ENCODE data around the gene NRAS. TPM values are rescaled to one million over a fixed set of nuclear protein-coding genes. Genes with fewer than 3 reads are reported as not detected.

The NRAS gene
- total RNA-seq, 1 experiment from 2014 or later = 53.5 TPM

- no peak for TF ChIP-seq ELF4 (CRISPR knock-in tag; IDR thresholded peaks at IDR 0.05; ENCODE audit: low read depth)
Measured at GRCh38 chr1:114712977-114713376, 3.6 kb downstream of the NRAS start (continued).

GRCh38 chr1:114710360-114710759 lies 6.2 kb downstream of the NRAS start:
- ChIA-PET CTCF (interaction anchor here (1.6 kb wide), 1 partner anchor 364 kb away, joined by 3 read pairs; no protein-coding TSS in a partner anchor), POLR2A (no interaction called here)
- H3K9me3 Mint-ChIP-seq = no peaks in the 10 kb centered on the region
- no peaks in the 10 kb centered on the region for H3K4me1 Mint-ChIP-seq
- H3K36me3 Mint-ChIP-seq = peaks cover 52% of the 10 kb centered on the region
- DNase-seq (ENCODE audit: low spot score) = no peak
- ATAC-seq = no peak
- no peak overlapping the region for H3K27ac Mint-ChIP-seq
- H3K27me3 Mint-ChIP-seq (ENCODE audit: low read depth) = no peaks in the 10 kb centered on the region
- H3K4me3 Mint-ChIP-seq = no peak overlapping the region
- no peak for TF ChIP-seq ELF4 (CRISPR knock-in tag; IDR thresholded peaks at IDR 0.05; ENCODE audit: low read depth)
- TF ChIP-seq NFYB (CRISPR knock-in tag; conservative IDR thresholded peaks at IDR 0.05; ENCODE audit: low read depth) = no peak
- TF ChIP-seq ESRRA (CRISPR knock-in tag; IDR thresholded peaks at IDR 0.05; ENCODE audit: borderline replicate concordance) = no peak
- TF ChIP-seq ZMAT4 (CRISPR knock-in tag; IDR thresholded peaks at IDR 0.05) = no peak
- TF ChIP-seq SMAD4 (CRISPR knock-in tag; IDR thresholded peaks at IDR 0.05) = no peak
- no peak for TF ChIP-seq E2F4 (CRISPR knock-in tag; IDR thresholded peaks at IDR 0.05; ENCODE audit: borderline replicate concordance, low read depth)
- TF ChIP-seq SOX15 (CRISPR knock-in tag; IDR thresholded peaks at IDR 0.05) = no peak

GRCh38 chr1:114707604-114708003 lies 9.0 kb downstream of the NRAS start:
- ChIA-PET CTCF (no interaction called here), POLR2A (no interaction called here)
- Mint-ChIP-seq H3K27me3 (ENCODE audit: low read depth) (no peaks in the 10 kb centered on the region), H3K4me1 (no peaks in the 10 kb centered on the region), H3K4me3 (no peak overlapping the region), H3K9me3 (no peaks in the 10 kb centered on the region), H3K27ac (no peak overlapping the region), H3K36me3 (peaks cover 44% of the 10 kb centered on the region)
- DNase-seq (ENCODE audit: low spot score) (no peak), ATAC-seq (no peak)
- TF ChIP-seq ZMAT4 (CRISPR knock-in tag; IDR thresholded peaks at IDR 0.05) = no peak
- TF ChIP-seq ELF4 (CRISPR knock-in tag; IDR thresholded peaks at IDR 0.05; ENCODE audit: low read depth) = no peak
- TF ChIP-seq RELA (CRISPR knock-in tag; IDR thresholded peaks at IDR 0.05; ENCODE audit: borderline replicate concordance) = no peak
- TF ChIP-seq TCF7 (CRISPR knock-in tag; IDR thresholded peaks at IDR 0.05; ENCODE audit: low read depth) = no peak
- no peak for TF ChIP-seq ZNF416 (CRISPR knock-in tag; IDR thresholded peaks at IDR 0.05)
- TF ChIP-seq ATF6 (CRISPR knock-in tag; IDR thresholded peaks at IDR 0.05) = no peak
- no peak for TF ChIP-seq MLX (CRISPR knock-in tag; IDR thresholded peaks at IDR 0.05)
- no peak for TF ChIP-seq SMAD3 (CRISPR knock-in tag; IDR thresholded peaks at IDR 0.05; ENCODE audit: borderline replicate concordance)
- no peak for TF ChIP-seq EMX1 (CRISPR knock-in tag; IDR thresholded peaks at IDR 0.05)
- no peak for TF ChIP-seq NR3C1 (CRISPR knock-in tag; conservative IDR thresholded peaks at IDR 0.05; ENCODE audit: low read depth)
- TF ChIP-seq ZNF219 (CRISPR knock-in tag; IDR thresholded peaks at IDR 0.05; ENCODE audit: borderline replicate concordance) = no peak

- ATAC-seq (no peak), DNase-seq (ENCODE audit: low spot score) (no peak)
- Mint-ChIP-seq H3K27ac (no peak overlapping the region), H3K4me1 (no peaks in the 10 kb centered on the region), H3K4me3 (no peak overlapping the region), H3K27me3 (ENCODE audit: low read depth) (no peaks in the 10 kb centered on the region), H3K9me3 (no peaks in the 10 kb centered on the region), H3K36me3 (peaks cover 18% of the 10 kb centered on the region)
- ChIA-PET CTCF (interaction anchor here (0.5 to 1.2 kb wide), 3 partner anchors 34 to 771 kb away, joined by 3 to 5 read pairs (median 3); partner anchors contain the start of gene DENND2C), POLR2A (no interaction called here)
- TF ChIP-seq IRF2 (CRISPR knock-in tag; IDR thresholded peaks at IDR 0.05; ENCODE audit: borderline replicate concordance, low read depth) (no peak), NFE2L1 (CRISPR knock-in tag; IDR thresholded peaks at IDR 0.05) (no peak), NFATC4 (CRISPR knock-in tag; IDR thresholded peaks at IDR 0.05) (no peak), ZNF281 (CRISPR knock-in tag; IDR thresholded peaks at IDR 0.05) (no peak)
Measured at GRCh38 chr1:114703242-114703641, 13.3 kb downstream of the NRAS start.
